Erythroblast (primary cell): ENCODE data around the gene GNB5.

Experiments
- GATA1 ChIP-seq: IDR thresholded peaks from 2 replicates; pipeline ENCODE4 v1.6.1; 2011; ENCODE audit warnings: low read depth, mild to moderate bottlenecking, control low read depth, low read length, moderate library complexity
- POLR2A ChIP-seq: IDR thresholded peaks from 2 replicates; pipeline ENCODE4 v1.6.1; 2011; ENCODE audit warnings: mild to moderate bottlenecking, low read length

DNA sequence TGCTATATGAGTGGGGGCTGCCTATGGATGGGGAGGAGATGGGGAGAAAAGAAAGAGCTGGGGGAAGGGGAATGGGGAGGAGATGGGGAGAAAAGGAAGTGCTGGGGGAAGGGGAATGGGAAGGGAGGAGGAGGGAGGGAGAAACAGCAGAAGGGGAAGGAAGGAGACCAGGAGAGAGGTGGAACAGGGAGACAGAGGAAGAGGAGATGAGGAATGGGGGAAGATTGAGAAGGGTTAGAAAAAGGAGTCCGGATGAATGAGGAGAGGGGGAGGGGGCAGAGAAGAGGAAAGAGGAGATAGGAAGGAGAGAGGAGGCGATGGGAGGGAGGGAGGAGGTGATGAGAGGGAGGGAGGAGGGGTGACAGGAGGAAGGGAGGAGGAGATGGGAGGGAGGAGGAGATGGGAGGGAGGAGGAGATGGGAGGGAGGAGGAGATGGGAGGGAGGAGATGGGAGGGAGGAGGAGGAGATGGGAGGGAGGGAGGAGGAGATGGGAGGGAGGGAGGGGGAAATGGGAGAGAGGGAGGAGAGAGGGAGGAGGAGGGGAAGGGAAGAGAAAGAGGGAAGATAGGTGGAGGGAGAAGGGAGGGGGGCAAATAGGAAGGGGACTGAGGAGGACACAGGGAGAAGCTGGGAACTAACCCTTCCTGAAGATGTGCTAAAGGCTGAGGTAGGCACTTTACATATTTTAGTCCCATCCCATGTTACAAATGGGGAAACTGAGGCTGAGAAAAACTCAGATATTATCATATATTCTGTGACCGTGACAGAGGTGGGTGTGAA is 72.0 kb downstream of the GNB5 start:
- TF ChIP-seq POLR2A (no peak), GATA1 (no peak)
